HL-60 (cell line): ENCODE results near the gene STX2.

ENCODE experiments used
- CTCF ChIP-seq: IDR thresholded peaks from one replicate; pipeline ENCODE4 v1.5.1; 2011; ENCODE audit warnings: low read length, control low read depth, inconsistent platforms; ENCODE audit not compliant: insufficient read depth
- GABPA ChIP-seq: IDR thresholded peaks from 2 replicates; pipeline ENCODE4 v1.6.1; 2012; ENCODE audit warnings: low read depth

- TF ChIP-seq CTCF (no peak), GABPA (no peak)
Observed at GRCh38 chr12:130743176-130743575, 95.9 kb downstream of the STX2 start.
